Thyroid gland (tissue), 4 donors: ENCODE data around the gene PDCL2.

Experiments used
- CTCF ChIP-seq, 6 experiments: fragments of 200-600 bp in 3 of 6; fragments of 450-650 bp in 3 of 6; sonication (generic) in 3 of 6; IDR thresholded peaks; one replicate each; pipeline ENCODE4 v1.5.1; 2016 to 2019; ENCODE audit warnings: antibody characterized with exemption in 6 of 6, mild to moderate bottlenecking in 2 of 6, inconsistent platforms in 1 of 6, moderate library complexity in 1 of 6
- POLR2A ChIP-seq, 2 donors: fragments of 450-650 bp; IDR thresholded peaks; one replicate each; pipeline ENCODE4 v1.6.1; 2017; ENCODE audit warnings: antibody characterized with exemption in 2 of 2, mild to moderate bottlenecking in 2 of 2, moderate library complexity in 1 of 2

GRCh38 chr4:55507612-55508011 lies 84.4 kb downstream of the PDCL2 start:
- TF ChIP-seq CTCF (IDR thresholded peaks at IDR 0.05): no peak
- no peak for TF ChIP-seq POLR2A (IDR thresholded peaks at IDR 0.05)
